ENCODE data around the gene SMYD2.

SMYD2 gene

DNA sequence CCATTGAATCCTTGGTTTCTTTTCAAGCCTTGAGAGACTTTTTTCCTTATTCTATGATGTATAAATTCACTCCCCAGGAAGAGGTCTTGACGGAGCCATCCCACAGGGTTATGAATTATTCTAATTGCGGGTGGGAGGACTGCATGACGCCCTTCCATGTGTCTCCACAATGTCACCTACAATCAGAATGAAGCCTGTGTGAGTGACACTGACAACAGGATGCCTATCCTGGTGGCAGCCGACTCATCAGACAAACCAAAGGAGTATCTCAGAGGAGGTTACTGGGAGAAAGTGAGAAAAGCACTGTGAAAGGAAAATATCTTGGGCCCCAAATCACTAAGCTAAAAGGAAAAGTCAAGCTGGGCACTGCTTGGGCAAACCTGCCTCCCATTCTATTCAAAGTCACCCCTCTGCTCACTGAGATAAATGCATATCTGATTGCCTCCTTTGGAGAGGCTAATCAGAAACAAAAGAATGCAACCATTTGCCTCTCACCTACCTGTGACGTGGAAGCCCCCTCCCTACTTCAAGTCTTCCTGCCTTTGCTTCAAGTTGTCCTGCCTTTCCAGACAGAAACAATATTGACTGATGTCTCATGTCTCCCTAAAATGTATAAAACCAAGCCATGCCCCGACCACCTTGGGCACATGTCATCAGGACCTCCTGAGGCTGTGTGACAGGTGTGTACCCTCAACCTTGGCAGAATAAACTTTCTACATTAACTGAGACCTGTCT is 98.4 kb downstream of the SMYD2 start:
- ChIA-PET POLR2A (no interaction called here), CTCF (interaction anchor here (1.0 to 1.9 kb wide), 2 partner anchors 9 to 47 kb away, joined by 3 to 9 read pairs; no protein-coding TSS in a partner anchor)
- DNase-seq (ENCODE audit: extremely low spot score), result no peak
- TF ChIP-seq, protein P1, sequence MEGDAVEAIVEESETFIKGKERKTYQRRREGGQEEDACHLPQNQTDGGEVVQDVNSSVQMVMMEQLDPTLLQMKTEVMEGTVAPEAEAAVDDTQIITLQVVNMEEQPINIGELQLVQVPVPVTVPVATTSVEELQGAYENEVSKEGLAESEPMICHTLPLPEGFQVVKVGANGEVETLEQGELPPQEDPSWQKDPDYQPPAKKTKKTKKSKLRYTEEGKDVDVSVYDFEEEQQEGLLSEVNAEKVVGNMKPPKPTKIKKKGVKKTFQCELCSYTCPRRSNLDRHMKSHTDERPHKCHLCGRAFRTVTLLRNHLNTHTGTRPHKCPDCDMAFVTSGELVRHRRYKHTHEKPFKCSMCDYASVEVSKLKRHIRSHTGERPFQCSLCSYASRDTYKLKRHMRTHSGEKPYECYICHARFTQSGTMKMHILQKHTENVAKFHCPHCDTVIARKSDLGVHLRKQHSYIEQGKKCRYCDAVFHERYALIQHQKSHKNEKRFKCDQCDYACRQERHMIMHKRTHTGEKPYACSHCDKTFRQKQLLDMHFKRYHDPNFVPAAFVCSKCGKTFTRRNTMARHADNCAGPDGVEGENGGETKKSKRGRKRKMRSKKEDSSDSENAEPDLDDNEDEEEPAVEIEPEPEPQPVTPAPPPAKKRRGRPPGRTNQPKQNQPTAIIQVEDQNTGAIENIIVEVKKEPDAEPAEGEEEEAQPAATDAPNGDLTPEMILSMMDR (IDR thresholded peaks at IDR 0.05; ENCODE audit: control extremely low read depth, extremely low read depth, low read depth, missing control alignments), result no peak

- ChIA-PET POLR2A (no interaction called here), CTCF (interaction anchor here (1.0 to 1.9 kb wide), 3 partner anchors 8 to 48 kb away, joined by 3 to 9 read pairs (median 4); no protein-coding TSS in a partner anchor)
- TF ChIP-seq, protein P1 (IDR thresholded peaks at IDR 0.05; ENCODE audit: control extremely low read depth, extremely low read depth, low read depth, missing control alignments), result no peak
Observed at GRCh38 chr1:214380396-214380795, 99.4 kb downstream of the SMYD2 start.

GRCh38 chr1:214380986-214381695 is 100.2 kb downstream of the SMYD2 start:
- TF ChIP-seq, protein P1 (IDR thresholded peaks at IDR 0.05; ENCODE audit: control extremely low read depth, extremely low read depth, low read depth, missing control alignments), result no peak
- CTCF ChIA-PET, result interaction anchor here (1.2 to 1.9 kb wide), 2 partner anchors 23 to 49 kb away, joined by 4 to 9 read pairs; no protein-coding TSS in a partner anchor
- POLR2A ChIA-PET, result no interaction called here
- no peak for DNase-seq (ENCODE audit: extremely low spot score)

More at GRCh38 chr1:214380396-214380795, 99.4 kb downstream of the SMYD2 start:
- no peak for DNase-seq (ENCODE audit: extremely low spot score)

DNA sequence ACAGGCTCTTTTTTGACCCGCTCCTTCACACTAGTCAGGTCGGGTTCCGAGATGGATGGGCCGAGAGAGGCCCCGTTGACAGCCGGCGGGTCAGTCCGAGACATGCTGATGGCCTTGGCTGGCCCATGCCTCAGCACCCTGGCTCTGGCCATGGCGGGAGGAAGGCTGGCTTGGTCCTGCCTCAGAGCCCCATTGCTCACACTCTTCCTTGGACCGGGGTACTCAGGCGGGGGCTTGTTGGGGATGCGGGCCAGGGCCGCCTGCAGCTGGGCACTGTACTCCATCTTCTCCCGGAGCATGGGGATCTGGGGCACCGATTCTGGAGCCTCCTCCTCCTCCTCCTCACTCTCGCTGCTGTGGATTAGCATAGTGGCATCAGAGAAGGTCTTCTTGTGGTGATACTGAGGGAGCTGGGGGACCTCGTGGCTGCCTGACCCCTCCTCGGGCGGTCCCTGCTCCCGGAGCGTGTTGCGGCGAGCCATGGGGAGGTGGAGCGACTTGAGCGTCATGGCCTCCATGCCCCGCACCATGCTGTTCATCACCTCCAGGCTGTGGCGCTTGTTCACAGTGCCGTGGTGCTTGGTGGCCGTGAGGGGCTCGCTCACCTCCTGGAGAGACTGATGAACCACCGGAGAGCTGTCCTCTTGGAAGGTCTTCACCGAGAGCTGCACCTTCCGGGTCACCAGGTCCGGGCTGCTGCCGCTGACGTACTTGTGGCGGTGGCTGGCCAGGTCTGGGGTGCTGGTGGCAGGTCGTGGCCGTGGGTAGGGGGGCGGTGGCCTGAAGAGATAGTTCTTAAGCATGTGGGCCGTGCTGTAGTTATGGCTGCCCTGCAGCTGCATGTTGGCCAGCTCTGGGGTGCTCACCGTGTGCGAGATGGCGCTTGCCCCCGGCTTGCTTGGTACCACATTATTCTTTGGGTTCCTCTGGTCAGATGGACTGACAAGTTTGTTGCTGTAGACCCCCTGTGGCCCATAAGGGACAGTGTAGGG is 102.7 kb downstream of the SMYD2 start:
- ChIA-PET CTCF (no interaction called here), POLR2A (no interaction called here)
- TF ChIP-seq, protein P1 (IDR thresholded peaks at IDR 0.05; ENCODE audit: control extremely low read depth, extremely low read depth, low read depth, missing control alignments), result no peak
- DNase-seq (ENCODE audit: extremely low spot score), result no peak

- no peak for DNase-seq (ENCODE audit: extremely low spot score)
- ChIA-PET CTCF (no interaction called here), POLR2A (no interaction called here)
- TF ChIP-seq, protein P1 (IDR thresholded peaks at IDR 0.05; ENCODE audit: control extremely low read depth, extremely low read depth, low read depth, missing control alignments), result no peak
Observed at GRCh38 chr1:214384373-214385079, 103.6 kb downstream of the SMYD2 start.

Measured in GM10248 (cell line).